ENCODE results near the gene PPP1CA. TPM values are rescaled to one million over a fixed set of nuclear protein-coding genes. Genes with fewer than 3 reads are reported as not detected.

PPP1CA gene
- polyA plus RNA-seq, 3 donors = 209 to 551 (median 461) TPM

DNA sequence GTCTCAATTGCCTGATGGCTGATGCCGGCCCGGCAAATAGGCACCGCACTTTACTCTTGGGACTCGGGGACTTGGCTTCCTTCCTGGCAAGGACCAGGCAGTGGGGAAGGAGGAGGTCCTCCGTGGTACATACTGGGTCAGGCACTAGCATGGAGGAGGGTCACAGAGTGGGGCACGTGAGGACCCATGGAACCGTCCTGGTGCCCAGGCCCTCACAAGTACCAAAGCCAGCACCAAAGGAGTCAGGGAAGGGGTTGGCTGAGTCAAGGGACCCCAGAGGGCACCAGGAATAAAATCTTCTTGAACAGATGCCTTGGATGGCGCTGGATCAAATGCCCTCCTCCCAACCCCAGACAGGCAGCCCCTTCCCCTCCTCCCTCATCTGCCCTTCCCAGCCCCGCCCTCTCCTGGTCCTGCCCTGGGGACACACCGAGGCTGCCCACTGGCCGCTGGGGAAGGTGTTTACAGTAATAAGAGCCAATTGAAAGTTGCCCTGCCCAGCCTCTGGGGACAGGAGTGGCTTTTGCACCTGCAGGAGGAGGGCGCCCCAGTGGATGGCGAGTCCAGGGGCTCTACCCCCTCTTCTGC is 8.2 kb upstream of the PPP1CA start:
- peak overlapping the region; percentile 46 for H3K4me2 ChIP-seq (replicated peaks; ENCODE audit: extremely low read depth, low read length, poor library complexity, severe bottlenecking)
- peak overlapping the region; percentile 25 for H3K9ac ChIP-seq (ENCODE audit: insufficient read depth, low read length, poor library complexity, severe bottlenecking)

DNA sequence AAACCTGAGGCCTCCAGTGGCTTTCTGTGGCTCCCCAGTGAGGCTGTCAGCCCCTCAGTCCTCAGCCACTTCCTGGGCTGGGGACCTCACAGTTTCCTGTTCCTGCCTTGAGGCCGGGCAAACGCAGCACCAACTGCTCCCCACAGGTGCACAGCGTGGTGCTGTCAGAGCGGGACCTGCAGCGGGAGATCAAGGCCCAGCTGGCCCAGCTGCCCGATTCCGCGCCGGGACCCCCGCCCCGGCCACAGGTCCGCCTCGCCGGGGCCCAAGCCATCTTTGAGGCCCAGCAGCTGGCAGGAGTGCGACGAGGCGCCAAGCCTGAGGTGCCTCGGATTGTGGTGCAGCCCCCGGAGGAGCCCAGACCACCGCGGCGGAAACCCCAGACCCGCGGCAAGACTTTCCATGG is 7.6 kb upstream of the PPP1CA start:
- peak overlapping the region; percentile 46 for H3K4me2 ChIP-seq (replicated peaks; ENCODE audit: extremely low read depth, low read length, poor library complexity, severe bottlenecking)
- peaks cover 19% of the 10 kb centered on the region for H3K79me2 ChIP-seq (ENCODE audit: insufficient read depth, low read length)
- intact Hi-C loops (cut with micrococcal nuclease) = no loop called here

More for the DNA sequence above, 8.2 kb upstream of the PPP1CA start:
- peaks cover 19 to 36% of the 10 kb centered on the region in 2 donors for H3K36me3 Mint-ChIP-seq
- peaks cover 21 to 39% (median 35%) of the 10 kb centered on the region in 3 donors for H3K27me3 Mint-ChIP-seq (ENCODE audit: low read depth in 3 of 3)
- H3K27ac Mint-ChIP-seq = peak overlapping the region in 2 of 7 donors; percentile 43 to 63
- peaks cover 1 to 17% of the 10 kb centered on the region in 2 donors for H3K27me3 ChIP-seq (ENCODE audit: control insufficient read depth in 2 of 2, insufficient read depth in 2 of 2, low read length in 2 of 2)
- peaks cover 45 to 54% of the 10 kb centered on the region in 2 donors for H3K4me1 ChIP-seq (ENCODE audit: control insufficient read depth in 1 of 2, insufficient read depth in 2 of 2, low read length in 2 of 2)
- intact Hi-C loops (cut with micrococcal nuclease) = no loop called here
- peaks cover 49% of the 10 kb centered on the region for H4K20me1 ChIP-seq (ENCODE audit: insufficient read depth, low read length)
- peak overlapping the region; percentile 46 for H2AFZ ChIP-seq (ENCODE audit: insufficient read depth, low read depth, low read length, poor library complexity, severe bottlenecking)
- peaks cover 51% of the 10 kb centered on the region for H3K4me1 Mint-ChIP-seq
- peak overlapping the region; percentile 56 to 57 for H3K4me3 Mint-ChIP-seq
- 19% methylated on average over 12 of the region's 13 CpGs for WGBS (ENCODE audit: insufficient coverage)
- H3K4me3 ChIP-seq (replicated peaks in 1 of 3; ENCODE audit: low read depth in 2 of 3, low read length in 3 of 3) = peak overlapping the region in 1 of 3 experiments; percentile 47
- peaks cover 12% of the 10 kb centered on the region for H3K79me2 ChIP-seq (ENCODE audit: insufficient read depth, low read length)
- peaks cover 0 to 3% (median 0%) of the 10 kb centered on the region in 7 donors for H3K9me3 Mint-ChIP-seq
- DNase-seq = no peak
- peaks cover 9 to 18% of the 10 kb centered on the region in 2 donors for H3K36me3 ChIP-seq (replicated peaks in 1 of 2; ENCODE audit: control insufficient read depth in 1 of 2, insufficient read depth in 2 of 2, low read length in 2 of 2)
- TF ChIP-seq, protein P1, sequence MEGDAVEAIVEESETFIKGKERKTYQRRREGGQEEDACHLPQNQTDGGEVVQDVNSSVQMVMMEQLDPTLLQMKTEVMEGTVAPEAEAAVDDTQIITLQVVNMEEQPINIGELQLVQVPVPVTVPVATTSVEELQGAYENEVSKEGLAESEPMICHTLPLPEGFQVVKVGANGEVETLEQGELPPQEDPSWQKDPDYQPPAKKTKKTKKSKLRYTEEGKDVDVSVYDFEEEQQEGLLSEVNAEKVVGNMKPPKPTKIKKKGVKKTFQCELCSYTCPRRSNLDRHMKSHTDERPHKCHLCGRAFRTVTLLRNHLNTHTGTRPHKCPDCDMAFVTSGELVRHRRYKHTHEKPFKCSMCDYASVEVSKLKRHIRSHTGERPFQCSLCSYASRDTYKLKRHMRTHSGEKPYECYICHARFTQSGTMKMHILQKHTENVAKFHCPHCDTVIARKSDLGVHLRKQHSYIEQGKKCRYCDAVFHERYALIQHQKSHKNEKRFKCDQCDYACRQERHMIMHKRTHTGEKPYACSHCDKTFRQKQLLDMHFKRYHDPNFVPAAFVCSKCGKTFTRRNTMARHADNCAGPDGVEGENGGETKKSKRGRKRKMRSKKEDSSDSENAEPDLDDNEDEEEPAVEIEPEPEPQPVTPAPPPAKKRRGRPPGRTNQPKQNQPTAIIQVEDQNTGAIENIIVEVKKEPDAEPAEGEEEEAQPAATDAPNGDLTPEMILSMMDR (IDR thresholded peaks at IDR 0.05) = no peak
- H3K9me3 ChIP-seq (replicated peaks in 1 of 2; ENCODE audit: control insufficient read depth in 1 of 2, insufficient read depth in 1 of 2, low read length in 2 of 2) = no peaks in the 10 kb centered on the region
- no peak overlapping the region for H3K27ac ChIP-seq (ENCODE audit: low read depth in 1 of 2, low read length in 2 of 2)

More for the DNA sequence above, 7.6 kb upstream of the PPP1CA start:
- TF ChIP-seq, protein P1 (IDR thresholded peaks at IDR 0.05) = no peak
- peaks cover 0 to 3% (median 0%) of the 10 kb centered on the region in 7 donors for H3K9me3 Mint-ChIP-seq
- H3K27me3 Mint-ChIP-seq (ENCODE audit: low read depth in 3 of 3) = peaks cover 15 to 33% (median 29%) of the 10 kb centered on the region in 3 donors
- Histone ChIP-seq H4K20me1 (ENCODE audit: insufficient read depth, low read length) (peaks cover 51% of the 10 kb centered on the region), H3K36me3 (replicated peaks in 1 of 2; ENCODE audit: control insufficient read depth in 1 of 2, insufficient read depth in 2 of 2, low read length in 2 of 2) (peaks cover 9 to 18% of the 10 kb centered on the region in 2 donors), H2AFZ (ENCODE audit: insufficient read depth, low read depth, low read length, poor library complexity, severe bottlenecking) (peak overlapping the region; percentile 46), H3K9me3 (replicated peaks in 1 of 2; ENCODE audit: control insufficient read depth in 1 of 2, insufficient read depth in 1 of 2, low read length in 2 of 2) (no peaks in the 10 kb centered on the region), H3K4me1 (ENCODE audit: control insufficient read depth in 1 of 2, insufficient read depth in 2 of 2, low read length in 2 of 2) (peaks cover 51 to 59% of the 10 kb centered on the region in 2 donors), H3K27me3 (ENCODE audit: control insufficient read depth in 2 of 2, insufficient read depth in 2 of 2, low read length in 2 of 2) (peaks cover 0 to 11% of the 10 kb centered on the region in 2 donors), H3K9ac (ENCODE audit: insufficient read depth, low read length, poor library complexity, severe bottlenecking) (peak overlapping the region; percentile 25), H3K27ac (ENCODE audit: low read depth in 1 of 2, low read length in 2 of 2) (peak overlapping the region in 1 of 2 donors; percentile 26), H3K4me3 (replicated peaks in 1 of 3; ENCODE audit: low read depth in 2 of 3, low read length in 3 of 3) (peak overlapping the region in 1 of 3 experiments; percentile 47)
- H3K4me1 Mint-ChIP-seq = peaks cover 56% of the 10 kb centered on the region
- WGBS (ENCODE audit: insufficient coverage) = 0% methylated on average over 24 of the region's 24 CpGs
- no peak overlapping the region for H3K27ac Mint-ChIP-seq
- DNase-seq = no peak
- H3K4me3 Mint-ChIP-seq = no peak overlapping the region
- peaks cover 19 to 36% of the 10 kb centered on the region in 2 donors for H3K36me3 Mint-ChIP-seq

Measured in CD14-positive monocyte (primary cell).